HG02852 (cell line): ENCODE results near the gene SDCBP2.
A peak's percentile ranks its signal among the peaks of the same experiment; 100 is the strongest.

Source experiments
- ATAC-seq: cut with Tn5 transposase; IDR thresholded peaks from one replicate; pipeline ENCODE4 v1.9.1; 2021; ENCODE audit warnings: mild to moderate bottlenecking, moderate library complexity; ENCODE audit not compliant: unreplicated experiment

Gene SDCBP2

DNA sequence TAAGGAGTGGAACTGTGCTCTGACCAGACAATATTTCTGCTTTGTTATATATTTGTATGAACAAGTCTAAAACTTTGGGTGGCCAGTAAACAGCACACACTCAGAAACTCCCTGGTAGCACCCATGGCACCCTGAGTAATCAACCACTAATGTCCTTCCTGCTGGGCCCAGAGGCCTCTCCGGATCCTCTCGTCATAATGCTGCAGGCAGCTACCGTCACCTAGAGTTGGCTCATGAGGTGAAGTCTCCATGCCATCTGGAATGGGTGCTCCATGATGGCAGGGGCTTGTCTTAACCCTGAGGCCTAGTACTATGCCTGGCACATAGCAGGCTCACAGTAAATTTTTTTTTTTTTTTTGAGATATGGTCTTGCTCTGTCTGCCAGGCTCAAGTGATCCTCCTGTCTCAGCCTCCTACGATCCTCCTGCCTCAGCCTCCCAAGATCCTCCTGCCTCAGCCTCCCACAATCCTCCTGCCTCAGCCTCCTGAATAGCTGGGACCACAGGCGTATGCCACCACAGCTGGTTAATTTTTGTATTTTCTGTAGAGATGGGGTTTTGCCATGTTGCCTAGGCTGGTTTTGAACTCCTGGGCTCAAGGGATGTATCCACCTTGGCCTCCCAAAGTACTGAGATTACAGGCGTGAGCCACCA lies 3.0 kb upstream of the SDCBP2 start:
- ATAC-seq, result no peak

- no peak for ATAC-seq
These were observed 2.2 kb upstream of the SDCBP2 start for GRCh38 chr20:1331101-1331500.

DNA sequence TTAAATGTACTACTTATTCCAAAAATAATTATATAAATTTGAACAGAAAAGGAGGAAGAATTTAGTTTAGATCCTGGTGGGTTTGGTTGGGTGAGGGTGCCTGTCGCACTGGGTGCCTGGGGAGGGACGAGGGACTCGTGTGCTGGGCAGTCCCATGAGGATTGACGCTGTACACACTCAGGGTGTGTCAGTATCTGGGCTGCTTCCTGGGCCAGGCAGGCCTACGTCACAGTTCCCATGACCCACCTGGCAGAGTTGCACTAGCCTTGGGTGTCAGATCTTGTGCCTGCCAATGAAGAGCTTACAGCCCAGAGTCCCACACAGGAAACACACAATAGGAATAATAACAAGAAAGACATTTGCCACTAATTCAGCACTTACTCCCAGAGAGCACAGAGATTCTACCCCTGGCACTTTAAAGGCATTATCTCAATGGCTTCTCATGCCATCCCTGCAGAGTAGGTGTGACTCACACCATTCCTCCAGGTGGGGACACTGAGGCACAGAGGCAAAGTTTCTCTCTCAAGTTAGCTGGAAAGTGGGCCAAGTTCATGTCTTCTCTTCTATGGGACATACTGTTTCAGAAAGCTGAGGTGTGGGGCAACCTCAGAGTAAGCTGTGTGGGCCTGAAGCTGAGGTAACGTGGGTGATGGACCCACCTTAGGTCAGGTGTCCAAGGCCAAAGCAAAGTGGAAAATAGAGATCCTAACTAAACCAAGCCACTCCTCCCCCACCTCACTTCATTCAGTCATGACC lies 1.3 kb upstream of the SDCBP2 start:
- no peak for ATAC-seq

DNA sequence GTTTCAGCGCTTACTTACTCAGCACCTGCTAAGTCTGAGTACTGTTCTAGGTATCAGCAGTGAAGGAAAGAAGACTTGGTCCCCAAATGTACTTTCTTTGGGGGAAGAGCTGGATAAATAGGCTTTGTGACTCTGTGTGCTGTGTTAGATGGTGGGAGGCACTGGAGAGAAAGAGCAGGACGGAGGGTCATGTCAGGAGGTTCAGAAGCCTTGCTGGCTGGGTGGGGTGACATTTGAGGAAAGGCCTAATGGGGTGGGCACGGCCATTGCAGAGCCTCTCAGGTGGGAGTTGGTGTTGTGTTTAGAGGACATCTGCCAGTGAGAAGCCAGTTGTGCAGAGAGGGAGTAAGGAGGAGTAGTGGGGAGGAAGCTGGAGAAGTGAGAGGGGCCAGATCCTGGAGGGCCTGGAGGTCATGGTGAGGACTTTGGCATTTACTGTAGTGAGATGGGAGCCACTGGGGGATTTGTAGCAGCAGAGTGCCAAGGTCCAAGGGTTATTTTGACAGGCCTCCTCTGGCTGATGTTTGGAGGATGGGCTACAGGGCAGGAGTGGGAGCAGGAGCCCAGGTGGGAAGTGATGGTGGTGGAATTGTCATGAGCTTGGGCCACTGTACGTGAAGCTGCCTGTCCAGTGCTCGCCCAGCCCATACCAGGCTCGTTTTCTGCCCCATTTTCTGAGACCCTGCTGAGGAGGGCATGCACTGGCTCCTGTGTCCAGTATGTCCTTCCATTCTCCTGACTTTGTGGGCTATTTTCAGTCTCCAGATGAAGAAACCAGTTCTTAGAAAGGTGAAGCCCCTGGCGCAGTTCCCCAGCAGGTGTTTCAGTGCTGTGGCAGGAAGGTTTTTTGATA lies 886 bp downstream of the SDCBP2 start:
- ATAC-seq, result no peak

- ATAC-seq, result no peak
These were observed 1.7 kb downstream of the SDCBP2 start for GRCh38 chr20:1327241-1327653.

DNA sequence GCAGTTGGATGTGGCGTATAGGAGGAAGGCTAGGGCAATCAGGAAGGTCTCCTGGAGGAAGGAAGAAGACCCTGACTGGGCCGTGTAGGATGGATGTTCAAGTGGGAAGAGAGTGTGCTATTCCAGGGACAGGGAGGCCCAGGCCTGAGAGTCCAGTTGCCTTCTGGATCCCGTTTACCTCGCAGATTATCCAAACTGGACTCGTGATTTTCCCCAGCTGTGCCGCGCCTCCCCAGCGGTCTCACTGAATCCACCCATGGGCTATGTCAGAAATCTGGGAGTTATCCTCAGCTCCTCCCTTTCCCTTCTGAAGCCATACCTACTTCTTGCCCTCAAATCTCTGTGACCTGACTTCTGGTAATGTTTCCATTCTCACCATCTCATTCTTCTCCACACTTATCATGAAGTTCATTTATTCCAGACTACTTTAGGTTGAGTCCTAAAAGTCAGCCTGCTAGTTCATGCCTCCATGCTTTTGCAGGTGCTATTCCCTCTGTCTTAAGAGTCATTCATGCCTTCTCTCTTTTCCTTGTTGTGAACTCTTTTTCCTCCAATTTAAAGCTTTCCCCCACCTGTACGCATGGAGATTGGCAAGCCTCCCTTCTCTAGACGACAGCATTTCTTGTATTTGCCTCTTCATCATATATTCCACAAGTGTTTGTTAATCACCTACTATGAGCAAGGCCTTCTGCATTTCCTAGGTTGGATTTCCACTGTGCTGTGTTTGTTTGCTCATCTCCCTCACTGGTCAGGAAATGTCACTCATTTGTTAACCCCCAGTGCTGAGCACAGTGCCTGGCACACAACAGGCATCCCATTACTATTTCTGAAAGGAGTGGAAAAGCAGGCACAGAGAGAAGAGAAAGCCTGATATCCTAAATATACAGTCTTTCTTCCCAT lies 2.7 kb downstream of the SDCBP2 start:
- ATAC-seq, result no peak

DNA sequence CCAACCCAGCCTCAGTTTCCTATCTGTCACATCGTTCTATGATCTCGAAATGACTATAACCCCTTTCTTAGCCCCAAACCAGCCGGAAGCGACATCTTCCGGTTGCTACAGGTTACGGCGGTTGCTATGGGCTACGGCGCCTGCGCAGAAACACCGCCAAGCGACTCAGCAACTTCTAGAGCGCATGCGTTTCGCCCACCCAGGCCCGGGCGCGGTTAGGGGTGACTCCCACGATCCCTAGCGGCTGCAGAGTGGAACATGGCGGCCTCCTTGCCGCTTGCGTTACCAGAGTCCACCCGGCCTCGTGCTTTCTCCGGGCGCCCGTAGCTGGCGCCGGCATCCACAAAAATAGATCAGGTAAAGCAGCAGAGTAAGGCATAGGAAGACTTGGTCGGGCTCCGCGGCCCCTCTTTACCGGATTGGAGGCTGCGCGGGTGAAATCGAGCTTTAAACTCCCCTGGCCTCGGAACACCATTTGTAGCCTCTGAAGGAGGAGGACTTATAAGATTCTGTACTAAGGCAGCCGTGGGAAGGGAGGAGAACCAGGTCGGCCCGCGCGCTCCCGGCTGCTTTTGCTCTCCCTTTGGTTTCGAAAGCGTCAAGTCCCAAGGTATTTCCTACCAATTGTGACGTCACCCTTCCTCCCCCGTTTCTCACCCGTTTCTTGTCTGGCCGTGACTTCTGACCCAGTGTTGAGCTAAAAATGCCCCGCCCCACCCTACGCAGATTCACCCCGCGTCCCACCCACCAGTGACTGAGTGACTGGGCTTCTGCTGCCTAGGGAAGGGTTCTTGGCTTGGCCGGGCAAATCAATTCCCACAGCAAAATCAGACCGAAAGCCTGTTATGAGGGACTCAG lies 3.5 kb downstream of the SDCBP2 start:
- ATAC-seq, result peak; percentile 89

GRCh38 chr20:1324598-1325172 lies 4.3 kb downstream of the SDCBP2 start:
- ATAC-seq, result no peak

DNA sequence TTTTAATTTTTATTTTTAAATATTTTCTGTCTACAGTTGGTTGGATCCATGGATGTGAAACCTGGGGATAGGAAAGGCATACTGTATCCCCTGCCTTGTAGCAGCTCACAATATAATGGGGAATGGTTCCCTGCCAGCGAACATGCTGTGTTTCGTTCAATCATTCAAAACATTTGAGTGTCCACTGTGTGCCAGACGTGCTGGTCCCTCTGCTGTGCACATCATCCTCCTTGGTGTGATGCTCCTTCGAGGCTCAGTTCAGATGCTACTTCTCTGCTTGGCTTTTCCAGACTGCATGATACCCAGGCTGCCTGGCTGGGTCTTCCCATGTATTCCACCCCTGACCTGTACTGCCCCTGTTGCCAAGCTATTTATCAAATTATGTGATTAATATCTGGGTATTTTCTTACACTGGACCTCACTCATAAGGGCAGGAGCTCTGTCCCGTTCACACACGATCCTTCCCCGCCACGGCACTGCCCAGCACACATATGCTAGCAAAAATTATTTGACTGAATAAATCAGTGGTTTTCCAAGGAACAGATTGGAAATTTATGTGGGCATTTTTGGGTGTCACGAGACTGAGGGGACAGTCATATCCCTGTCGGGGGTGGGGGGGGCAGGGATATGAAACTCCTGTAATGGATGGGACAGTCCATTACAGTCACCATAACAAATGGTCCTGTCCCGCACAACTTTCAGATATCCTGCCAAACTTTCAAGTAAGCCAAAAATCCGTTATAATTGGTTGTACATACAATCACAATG lies 4.9 kb downstream of the SDCBP2 start:
- ATAC-seq, result no peak

GRCh38 chr20:1323256-1323655 lies 5.7 kb downstream of the SDCBP2 start:
- no peak for ATAC-seq

DNA sequence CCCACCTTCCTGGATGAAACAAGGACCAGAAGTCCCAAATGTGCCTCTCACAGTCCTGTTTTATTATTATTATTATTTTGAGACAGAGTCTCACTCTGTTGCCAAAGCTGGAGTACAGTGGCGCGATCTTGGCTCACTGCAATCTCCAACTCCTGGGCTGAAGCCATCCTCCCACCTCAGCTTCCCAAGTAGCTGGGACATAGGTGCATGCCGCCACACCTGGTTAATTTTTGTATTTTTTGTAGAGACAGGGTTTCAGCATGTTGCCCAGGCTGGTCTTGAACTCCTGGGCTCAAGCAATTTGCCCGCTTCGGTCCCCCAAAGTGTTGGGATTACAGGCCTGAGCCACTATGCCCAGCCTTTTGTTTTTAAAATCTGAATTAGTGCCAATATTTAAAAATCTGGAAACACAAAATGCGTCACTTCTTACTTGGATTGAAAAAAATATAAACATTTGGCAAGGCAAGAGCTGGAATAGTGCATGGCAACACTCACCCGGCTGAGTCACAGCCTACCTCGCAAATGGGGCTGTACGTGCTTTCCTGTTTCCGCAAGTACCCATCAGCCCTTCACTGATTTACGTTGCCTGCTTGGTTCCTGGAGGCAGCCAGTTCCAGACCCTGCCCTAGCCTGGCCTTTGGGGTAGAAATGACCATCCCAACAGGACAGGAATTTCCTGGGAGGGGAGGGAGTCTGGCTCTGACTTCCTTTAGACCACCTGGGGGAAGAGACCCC lies 6.3 kb downstream of the SDCBP2 start:
- ATAC-seq, result no peak

DNA sequence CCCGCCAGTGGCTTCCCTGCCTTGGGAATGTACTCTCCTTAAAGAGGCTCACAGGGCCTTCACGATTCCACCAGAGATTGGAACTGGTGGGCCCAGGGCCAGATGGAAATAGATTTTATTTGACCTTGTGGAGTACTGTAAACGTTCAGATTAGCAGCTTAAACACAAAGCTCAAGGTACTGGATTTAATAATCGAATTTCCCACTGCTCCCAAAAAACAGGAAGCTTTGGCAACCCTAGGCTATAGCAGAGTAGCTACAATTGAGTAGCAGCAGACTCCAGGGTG lies 7.3 kb downstream of the SDCBP2 start:
- no peak for ATAC-seq

DNA sequence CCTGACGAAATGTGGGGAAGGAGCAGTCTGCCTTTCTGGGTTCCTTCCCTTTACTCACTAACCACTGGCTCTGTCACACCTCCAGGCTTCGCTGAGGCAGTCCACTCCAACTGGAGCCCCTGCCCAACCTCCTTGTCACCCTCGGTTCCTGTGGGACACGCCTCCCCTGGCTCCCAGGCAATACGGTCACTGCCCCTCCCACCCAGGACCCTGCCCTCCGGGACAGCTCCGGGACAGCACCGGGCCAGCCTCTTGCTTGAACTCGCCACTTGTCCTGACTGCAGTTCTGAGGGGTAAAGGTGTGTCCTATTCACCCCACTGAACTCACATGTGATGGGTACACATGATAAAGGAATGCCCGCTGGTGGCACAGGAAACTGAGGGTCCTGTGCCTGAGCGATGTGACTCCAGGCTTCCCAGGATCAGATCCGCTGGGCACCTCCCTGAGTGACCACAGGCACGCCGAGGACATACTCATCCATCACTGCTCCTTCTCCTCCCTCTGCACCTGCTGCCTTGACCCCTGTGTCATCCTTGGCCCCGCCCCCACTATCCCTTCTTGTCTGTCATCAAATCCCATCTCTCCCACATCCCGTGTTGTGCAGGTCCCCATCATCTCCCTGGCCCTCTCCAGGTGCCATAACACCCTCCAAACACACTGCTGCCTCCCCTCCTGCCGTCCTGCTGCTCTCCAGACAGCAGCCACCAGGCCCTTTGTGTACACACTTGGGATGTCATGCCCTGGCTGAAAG lies 7.9 kb downstream of the SDCBP2 start:
- no peak for ATAC-seq

GRCh38 chr20:1320016-1320415 lies 8.9 kb downstream of the SDCBP2 start:
- no peak for ATAC-seq

GRCh38 chr20:1319462-1319861 lies 9.5 kb downstream of the SDCBP2 start:
- ATAC-seq, result no peak

DNA sequence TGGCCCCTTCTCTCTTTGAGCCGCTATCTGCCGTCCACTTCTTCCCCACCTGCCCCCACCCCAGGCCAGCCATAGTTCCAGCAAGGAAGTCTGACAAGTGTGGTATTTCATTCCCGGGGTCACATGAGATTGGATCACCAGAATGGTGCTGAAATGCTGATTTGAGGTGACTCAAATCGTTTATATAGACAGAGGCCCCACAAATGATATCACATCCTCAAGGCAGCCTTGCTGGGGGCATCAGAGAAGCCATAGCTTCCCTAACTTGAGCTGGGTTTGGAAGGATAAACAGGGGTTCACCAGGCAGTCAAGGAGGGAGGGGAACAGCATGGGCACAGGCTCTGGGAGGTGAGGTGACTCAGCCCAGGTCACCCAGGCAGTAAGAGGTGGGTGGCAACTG lies 9.9 kb downstream of the SDCBP2 start:
- ATAC-seq, result no peak

DNA sequence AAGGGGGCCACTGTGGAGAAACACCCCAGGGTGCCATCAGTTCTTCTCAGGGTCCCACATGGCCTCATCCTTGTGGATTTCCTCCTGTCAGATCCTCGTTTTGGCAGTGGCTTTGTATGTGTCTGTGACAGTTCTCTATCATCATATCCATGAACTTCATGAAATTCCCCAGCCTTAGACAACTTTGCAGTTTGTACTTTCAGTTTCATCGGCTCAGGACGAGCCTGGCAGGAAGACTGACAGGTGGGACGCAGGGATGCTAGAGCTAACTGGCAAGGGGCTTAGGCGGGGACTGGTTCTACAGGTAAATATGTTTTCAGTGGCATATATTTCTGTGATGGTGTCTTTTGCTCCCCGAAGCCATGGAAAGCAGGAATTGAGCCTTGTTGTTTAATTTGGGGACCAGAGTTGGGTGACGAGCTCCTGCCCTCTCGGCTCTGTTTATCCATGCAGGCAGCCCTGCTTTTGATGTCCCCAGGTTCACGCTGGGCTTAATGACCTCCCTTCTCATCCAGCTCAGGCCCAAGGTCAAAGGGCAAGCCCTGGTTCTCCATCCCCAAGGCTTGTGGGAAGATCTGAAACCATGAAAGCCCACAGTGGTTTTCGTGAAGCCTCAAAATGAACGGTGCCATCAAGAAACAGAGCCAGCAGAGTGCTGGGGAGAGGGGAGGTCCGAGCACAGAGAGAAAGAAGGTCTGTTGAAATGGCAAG lies 11.2 kb downstream of the SDCBP2 start:
- ATAC-seq, result no peak
